Dermis blood vessel endothelial cell (primary cell): ENCODE results near the gene EDEM2. TPM values are rescaled to one million over a fixed set of nuclear protein-coding genes. Genes with fewer than 3 reads are reported as not detected.
"Not testable (repeated sequence)": the region's sequence is repeated elsewhere in the genome, so short reads cannot be mapped to it uniquely, and the experiment has no call there.

Experiments used
- DNase-seq: peaks from one replicate; pipeline ENCODE4 v3.0.0; 2010
- total RNA-seq: library from RNA; depleted of rRNA; stranded (reverse); fragments of >200 nt; gene quantifications from 2 replicates; pipeline ENCODE4 v1.2.3, GENCODE V29; 2014

Gene EDEM2
- total RNA-seq, 1 donor from 2014 or later, result 92.2 TPM

DNA sequence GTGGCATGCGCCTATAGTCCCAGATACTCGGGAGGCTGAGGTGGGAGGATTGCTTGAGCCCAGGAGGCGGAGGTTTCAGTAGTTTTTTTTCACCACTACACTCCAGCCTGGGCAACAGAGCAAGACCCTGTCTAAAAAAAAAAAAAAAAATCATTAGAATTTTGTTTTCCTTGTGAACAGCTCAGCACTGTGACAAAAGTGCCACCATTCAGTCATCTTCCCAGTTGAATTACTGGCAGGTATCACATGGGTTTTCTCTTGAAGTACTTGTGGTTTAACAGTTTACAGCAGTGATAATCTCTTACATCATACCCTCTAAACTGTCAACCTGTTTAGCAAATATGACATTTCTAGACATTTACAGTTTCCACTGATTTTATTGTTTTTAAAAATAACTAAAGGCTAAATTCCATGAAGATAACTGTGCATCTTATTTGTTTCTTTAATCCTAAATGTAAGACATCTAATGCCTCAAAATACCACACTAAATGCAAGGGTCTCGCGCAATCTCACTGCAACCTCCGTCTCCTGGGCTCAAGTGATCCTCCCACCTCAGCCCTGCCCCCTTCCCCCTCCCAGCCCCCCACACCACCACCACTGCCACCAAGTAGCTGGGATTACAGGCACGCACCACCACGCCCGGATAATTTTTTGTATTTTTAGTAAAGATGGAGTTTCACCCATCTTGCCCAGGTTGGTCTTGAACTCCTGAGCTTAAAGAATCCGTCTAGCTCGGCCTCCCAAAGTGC, 61.5 kb downstream of the EDEM2 start:
- no peak for DNase-seq

DNA sequence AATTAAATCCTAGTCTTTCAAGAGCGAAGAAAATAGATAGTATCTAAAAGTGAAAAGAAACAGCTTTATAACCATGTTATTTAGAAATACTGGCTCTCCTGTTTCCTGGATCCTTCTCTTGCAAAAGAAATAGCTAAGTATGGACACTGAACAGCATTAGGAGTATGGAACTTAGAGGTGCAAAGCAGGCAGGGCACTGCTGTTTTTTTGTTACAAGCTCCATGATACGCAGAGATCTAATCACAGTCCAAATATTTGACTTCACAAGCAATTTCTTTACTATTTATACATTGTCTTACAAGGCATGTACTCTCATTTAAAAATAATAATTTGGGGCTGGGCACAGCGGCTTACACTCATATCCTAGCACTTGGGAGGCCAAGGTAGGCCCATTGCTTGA, 62.1 kb downstream of the EDEM2 start:
- no peak for DNase-seq

DNA sequence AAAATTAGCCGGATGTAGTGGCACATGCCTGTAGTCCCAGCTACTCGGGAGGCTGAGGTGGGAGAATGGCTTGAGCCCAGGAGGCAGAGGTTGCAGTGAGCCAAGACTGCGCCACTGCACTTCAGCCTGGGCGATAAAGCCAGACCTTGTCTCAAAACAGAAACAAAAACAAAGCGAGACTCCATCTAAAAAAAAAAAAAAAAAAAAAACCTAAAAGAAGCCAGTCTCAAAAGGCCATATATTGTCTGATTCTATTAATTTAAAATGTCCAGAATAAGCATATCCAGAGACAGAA, 66.8 kb downstream of the EDEM2 start:
- not testable (repeated sequence) for DNase-seq

DNA sequence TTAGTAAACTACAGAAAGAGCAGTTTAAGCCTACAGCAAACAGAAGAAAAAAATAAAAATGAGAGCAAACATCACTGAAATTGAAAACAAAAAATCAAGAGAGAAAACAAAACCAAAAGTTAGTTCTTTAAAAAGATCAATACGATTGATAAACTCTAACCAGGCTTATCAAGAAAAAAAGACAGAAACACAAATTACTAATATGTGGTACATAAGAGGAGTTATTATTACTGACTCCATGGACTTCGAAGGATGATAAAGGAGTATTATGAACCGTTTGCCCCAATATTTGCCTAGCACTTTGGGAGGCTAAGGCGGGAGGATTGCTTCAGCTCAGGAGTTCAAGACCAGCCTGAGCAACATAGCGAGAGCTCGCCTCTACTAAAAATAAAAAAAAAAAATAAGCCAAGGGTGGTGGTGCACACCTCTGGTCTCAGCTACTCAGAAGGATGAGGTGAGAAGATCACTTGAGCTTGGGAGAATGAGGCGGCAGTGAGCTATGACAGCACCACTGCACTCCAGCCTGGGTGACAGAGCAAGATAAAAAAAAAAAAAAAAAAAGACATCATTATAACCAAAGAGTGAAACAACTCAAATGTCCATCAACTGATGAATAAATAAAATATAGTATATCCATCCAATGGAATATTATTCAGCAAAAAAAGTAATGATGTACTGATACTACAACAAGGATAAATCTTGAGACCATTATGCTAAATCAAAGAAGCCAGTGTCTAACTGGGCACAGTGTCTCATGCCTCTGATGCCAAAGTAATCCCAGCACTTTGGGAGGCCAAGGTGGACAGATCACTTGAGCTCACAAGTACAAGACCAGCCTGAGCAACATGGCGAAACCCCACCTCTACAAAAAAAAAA, 67.4 kb downstream of the EDEM2 start:
- no peak for DNase-seq

DNA sequence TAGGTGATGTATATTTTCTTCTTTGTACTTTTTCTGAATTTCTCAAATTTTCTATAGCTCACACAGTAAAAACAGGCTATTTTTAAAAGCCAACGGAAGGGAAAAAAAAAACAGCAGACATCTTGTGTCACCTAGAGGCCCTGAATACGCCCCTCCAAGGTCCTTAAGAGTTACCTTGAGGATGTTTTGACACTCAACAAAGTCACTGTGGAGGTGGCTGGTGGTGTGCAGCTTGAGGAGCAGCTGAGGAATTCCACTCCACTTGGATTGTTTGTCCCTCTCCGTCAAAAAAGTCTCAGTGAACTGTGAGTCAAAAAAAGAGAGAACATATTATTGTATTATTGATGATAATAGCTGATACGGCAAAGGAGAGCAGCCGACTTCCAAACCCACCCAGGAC, 69.3 kb downstream of the EDEM2 start:
- DNase-seq, result no peak

DNA sequence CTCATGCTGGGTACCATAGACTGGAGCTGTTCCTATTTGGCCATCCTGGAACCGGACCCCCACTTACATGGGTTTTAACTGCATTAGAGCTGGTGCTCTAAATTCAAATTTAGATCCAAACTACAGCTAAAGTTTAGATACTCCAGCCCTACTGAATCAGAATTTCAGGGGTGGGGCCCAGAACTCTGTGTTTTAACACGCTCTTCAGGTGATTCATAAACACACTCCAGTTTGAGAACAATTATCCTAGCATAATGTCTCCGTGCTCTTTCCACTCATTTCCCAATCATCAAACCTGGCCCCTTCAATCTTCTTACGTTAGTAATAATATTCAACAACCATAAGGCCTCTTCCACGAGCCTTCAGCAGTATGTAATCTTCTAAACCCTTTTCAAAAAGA, 69.8 kb downstream of the EDEM2 start:
- no peak for DNase-seq

DNA sequence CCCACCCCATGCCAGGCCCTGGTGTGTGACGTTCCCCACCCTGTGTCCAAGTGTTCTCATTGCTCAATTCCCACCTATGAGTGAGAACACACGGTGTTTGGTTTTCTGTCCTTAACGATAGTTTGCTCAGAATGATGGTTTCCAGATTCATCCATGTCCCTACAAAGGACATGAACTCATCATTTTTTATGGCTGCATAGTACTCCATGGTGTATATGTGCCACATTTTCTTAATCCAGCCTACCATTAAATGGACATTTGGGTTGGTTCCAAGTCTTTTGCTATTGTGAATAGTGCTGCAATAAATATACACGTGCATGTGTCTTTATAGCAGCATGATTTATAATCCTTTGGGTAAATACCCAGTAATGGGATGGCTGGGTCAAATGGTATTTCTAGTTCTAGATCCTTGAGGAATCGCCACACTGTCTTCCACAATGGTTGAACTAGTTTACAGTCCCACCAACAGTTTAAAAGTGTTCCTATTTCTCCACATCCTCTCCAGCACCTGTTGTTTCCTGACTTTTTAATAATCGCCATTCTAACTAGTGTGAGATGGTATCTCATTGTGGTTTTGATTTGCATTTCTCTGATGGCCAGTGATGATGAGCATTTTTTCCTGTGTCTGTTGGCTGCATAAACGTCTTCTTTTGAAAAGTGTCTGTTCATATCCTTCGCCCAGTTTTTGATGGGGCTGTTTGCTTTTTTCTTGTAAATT, 75.5 kb downstream of the EDEM2 start:
- not testable (repeated sequence) for DNase-seq

DNA sequence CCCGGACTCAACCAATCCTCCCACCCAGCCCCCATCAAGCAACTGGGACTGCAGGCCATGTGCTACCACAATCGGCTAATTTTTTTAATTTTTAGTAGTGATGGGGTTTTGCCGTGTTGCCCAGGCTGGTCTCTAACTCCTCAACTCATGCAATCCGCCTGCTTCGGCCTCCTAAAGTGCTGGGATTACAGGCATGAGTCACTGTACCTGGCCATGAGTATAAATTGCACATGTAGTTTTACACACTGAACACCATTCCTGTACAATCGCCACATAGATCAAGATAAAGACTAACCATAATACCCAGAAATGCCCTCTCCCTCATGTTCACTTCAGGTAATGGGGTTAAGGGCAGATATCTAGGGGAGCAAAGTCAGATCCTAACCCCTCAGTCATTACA, 80.9 kb downstream of the EDEM2 start:
- DNase-seq, result no peak

Other genes with a start within 250 kb of the EDEM2 start
- gene GSS, start 191.5 kb downstream of the EDEM2 start, total RNA-seq, result 73.7 and 88.7 TPM in 2 replicates
- gene MYH7B, start 191.5 kb downstream of the EDEM2 start, total RNA-seq, result under 0.01 and 0.17 TPM in 2 replicates
- 90.2 and 100 TPM in 2 replicates for gene TRPC4AP, start 54.5 kb downstream of the EDEM2 start, total RNA-seq
- 124 and 176 TPM in 2 replicates for gene PROCR, start 24.7 kb upstream of the EDEM2 start, total RNA-seq
- 0.68 and 0.88 TPM in 2 replicates for gene MMP24, start 79.4 kb upstream of the EDEM2 start, total RNA-seq
- gene MMP24OS, start 130.8 kb upstream of the EDEM2 start, total RNA-seq, result 7.3 TPM in 2 replicates
- gene EIF6, start 137.4 kb upstream of the EDEM2 start, total RNA-seq, result 147 and 186 TPM in 2 replicates
- gene FAM83C, start 145.1 kb upstream of the EDEM2 start, total RNA-seq, result not detected in 2 replicates